ENCODE results near the gene DEPP1.

Gene DEPP1

DNA sequence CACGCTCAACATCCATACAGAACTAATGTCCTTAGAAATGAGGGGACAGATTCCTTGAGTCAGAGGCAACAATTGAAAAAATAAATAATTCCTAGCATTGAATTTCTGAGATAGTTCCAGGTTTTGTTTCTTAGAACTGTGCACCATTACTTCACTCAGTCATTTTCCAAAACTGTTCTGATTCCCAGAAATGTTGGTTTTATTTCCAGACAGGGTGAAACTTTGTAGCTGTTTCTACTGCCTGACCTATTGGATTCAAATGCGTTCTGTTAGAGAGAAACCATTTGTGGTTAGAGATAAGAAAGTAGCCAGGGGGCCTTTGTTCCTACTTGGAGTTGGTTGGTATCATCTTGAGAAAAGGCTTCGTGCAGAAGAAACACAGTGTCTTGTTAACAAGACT, 8.1 kb upstream of the DEPP1 start:
- H3K36me3 ChIP-seq (ENCODE audit: low read depth) = no peaks in the 10 kb centered on the region
- no peak overlapping the region for H3K27ac ChIP-seq (ENCODE audit: poor library complexity, severe bottlenecking)
- peaks cover 7% of the 10 kb centered on the region for H3K4me1 ChIP-seq (ENCODE audit: insufficient read depth, poor library complexity, severe bottlenecking)
- ATAC-seq (ENCODE audit: low read depth) (no peak), DNase-seq (ENCODE audit: low spot score) (no peak)
- no peaks in the 10 kb centered on the region for H3K27me3 ChIP-seq (ENCODE audit: insufficient read depth, poor library complexity, severe bottlenecking)
- H3K9me3 ChIP-seq (ENCODE audit: severe bottlenecking) = no peaks in the 10 kb centered on the region
- TF ChIP-seq, protein P1, sequence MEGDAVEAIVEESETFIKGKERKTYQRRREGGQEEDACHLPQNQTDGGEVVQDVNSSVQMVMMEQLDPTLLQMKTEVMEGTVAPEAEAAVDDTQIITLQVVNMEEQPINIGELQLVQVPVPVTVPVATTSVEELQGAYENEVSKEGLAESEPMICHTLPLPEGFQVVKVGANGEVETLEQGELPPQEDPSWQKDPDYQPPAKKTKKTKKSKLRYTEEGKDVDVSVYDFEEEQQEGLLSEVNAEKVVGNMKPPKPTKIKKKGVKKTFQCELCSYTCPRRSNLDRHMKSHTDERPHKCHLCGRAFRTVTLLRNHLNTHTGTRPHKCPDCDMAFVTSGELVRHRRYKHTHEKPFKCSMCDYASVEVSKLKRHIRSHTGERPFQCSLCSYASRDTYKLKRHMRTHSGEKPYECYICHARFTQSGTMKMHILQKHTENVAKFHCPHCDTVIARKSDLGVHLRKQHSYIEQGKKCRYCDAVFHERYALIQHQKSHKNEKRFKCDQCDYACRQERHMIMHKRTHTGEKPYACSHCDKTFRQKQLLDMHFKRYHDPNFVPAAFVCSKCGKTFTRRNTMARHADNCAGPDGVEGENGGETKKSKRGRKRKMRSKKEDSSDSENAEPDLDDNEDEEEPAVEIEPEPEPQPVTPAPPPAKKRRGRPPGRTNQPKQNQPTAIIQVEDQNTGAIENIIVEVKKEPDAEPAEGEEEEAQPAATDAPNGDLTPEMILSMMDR (IDR thresholded peaks at IDR 0.05; ENCODE audit: poor library complexity, severe bottlenecking) = no peak
- no peak overlapping the region for H3K4me3 ChIP-seq (ENCODE audit: severe bottlenecking)

GRCh38 chr10:44986179-44986578, 7.6 kb upstream of the DEPP1 start:
- no peak for ATAC-seq (ENCODE audit: low read depth)

GRCh38 chr10:44985175-44985681, 6.6 kb upstream of the DEPP1 start:
- ATAC-seq (ENCODE audit: low read depth) (no peak), DNase-seq (ENCODE audit: low spot score) (no peak)
- no peaks in the 10 kb centered on the region for H3K27me3 ChIP-seq (ENCODE audit: insufficient read depth, poor library complexity, severe bottlenecking)
- H3K4me1 ChIP-seq (ENCODE audit: insufficient read depth, poor library complexity, severe bottlenecking) = peaks cover 21% of the 10 kb centered on the region
- H3K4me3 ChIP-seq (ENCODE audit: severe bottlenecking) = no peak overlapping the region
- H3K9me3 ChIP-seq (ENCODE audit: severe bottlenecking) = no peaks in the 10 kb centered on the region
- TF ChIP-seq, protein P1 (IDR thresholded peaks at IDR 0.05; ENCODE audit: poor library complexity, severe bottlenecking) = no peak
- H3K27ac ChIP-seq (ENCODE audit: poor library complexity, severe bottlenecking) = no peak overlapping the region
- H3K36me3 ChIP-seq (ENCODE audit: low read depth) = no peaks in the 10 kb centered on the region

More at GRCh38 chr10:44986179-44986578, 7.6 kb upstream of the DEPP1 start:
- Histone ChIP-seq H3K36me3 (ENCODE audit: low read depth) (no peaks in the 10 kb centered on the region), H3K9me3 (ENCODE audit: severe bottlenecking) (no peaks in the 10 kb centered on the region), H3K27ac (ENCODE audit: poor library complexity, severe bottlenecking) (no peak overlapping the region), H3K4me3 (ENCODE audit: severe bottlenecking) (no peak overlapping the region), H3K4me1 (ENCODE audit: insufficient read depth, poor library complexity, severe bottlenecking) (peaks cover 12% of the 10 kb centered on the region), H3K27me3 (ENCODE audit: insufficient read depth, poor library complexity, severe bottlenecking) (no peaks in the 10 kb centered on the region)
- DNase-seq (ENCODE audit: low spot score) = no peak
- TF ChIP-seq, protein P1 (IDR thresholded peaks at IDR 0.05; ENCODE audit: poor library complexity, severe bottlenecking) = no peak

DNA sequence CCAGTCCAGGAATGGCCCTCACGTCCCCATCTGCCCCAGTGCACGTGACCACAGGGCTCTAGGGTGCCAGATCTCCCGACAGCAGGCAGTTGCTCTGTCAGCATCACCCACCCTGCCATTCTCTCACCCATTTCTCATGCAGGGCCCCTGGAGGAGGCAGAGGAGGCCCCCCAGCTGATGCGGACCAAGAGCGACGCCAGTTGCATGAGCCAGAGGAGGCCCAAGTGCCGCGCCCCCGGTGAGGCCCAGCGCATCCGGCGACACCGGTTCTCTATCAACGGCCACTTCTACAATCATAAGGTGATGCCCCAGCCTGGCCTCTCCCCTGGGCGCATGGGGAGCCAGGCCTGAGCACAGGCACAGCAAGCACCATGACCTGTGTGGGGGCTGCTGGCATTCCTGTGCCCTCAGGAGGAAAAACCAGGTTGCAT, 6.1 kb upstream of the DEPP1 start:
- Histone ChIP-seq H3K4me1 (ENCODE audit: insufficient read depth, poor library complexity, severe bottlenecking) (peaks cover 27% of the 10 kb centered on the region), H3K4me3 (ENCODE audit: severe bottlenecking) (no peak overlapping the region), H3K27me3 (ENCODE audit: insufficient read depth, poor library complexity, severe bottlenecking) (no peaks in the 10 kb centered on the region), H3K9me3 (ENCODE audit: severe bottlenecking) (no peaks in the 10 kb centered on the region), H3K36me3 (ENCODE audit: low read depth) (no peaks in the 10 kb centered on the region), H3K27ac (ENCODE audit: poor library complexity, severe bottlenecking) (no peak overlapping the region)
- no peak for DNase-seq (ENCODE audit: low spot score)
- no peak for ATAC-seq (ENCODE audit: low read depth)
- TF ChIP-seq, protein P1 (IDR thresholded peaks at IDR 0.05; ENCODE audit: poor library complexity, severe bottlenecking) = no peak

DNA sequence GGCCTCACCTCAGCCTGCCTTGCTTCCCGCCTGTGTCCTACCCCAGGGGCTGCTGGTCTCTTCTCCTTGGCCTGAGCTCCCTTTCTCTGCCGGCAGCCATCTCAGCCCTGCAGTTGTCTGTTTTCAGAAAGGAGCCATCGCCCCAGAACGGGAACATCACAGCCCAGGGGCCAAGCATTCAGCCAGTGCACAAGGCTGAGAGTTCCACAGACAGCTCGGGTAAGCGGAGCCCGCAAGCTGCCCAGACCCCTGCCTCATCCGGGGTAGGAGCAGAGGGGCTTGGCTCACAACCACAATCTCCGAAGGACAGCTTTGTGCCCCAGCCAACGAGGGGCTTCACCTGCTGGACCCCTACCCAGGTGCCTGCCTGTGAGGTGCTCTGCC, 5.3 kb upstream of the DEPP1 start:
- no peaks in the 10 kb centered on the region for H3K36me3 ChIP-seq (ENCODE audit: low read depth)
- no peaks in the 10 kb centered on the region for H3K9me3 ChIP-seq (ENCODE audit: severe bottlenecking)
- ATAC-seq (ENCODE audit: low read depth) (no peak), DNase-seq (ENCODE audit: low spot score) (no peak)
- H3K27me3 ChIP-seq (ENCODE audit: insufficient read depth, poor library complexity, severe bottlenecking) = no peaks in the 10 kb centered on the region
- no peak overlapping the region for H3K4me3 ChIP-seq (ENCODE audit: severe bottlenecking)
- TF ChIP-seq, protein P1 (IDR thresholded peaks at IDR 0.05; ENCODE audit: poor library complexity, severe bottlenecking) = no peak
- no peak overlapping the region for H3K27ac ChIP-seq (ENCODE audit: poor library complexity, severe bottlenecking)
- H3K4me1 ChIP-seq (ENCODE audit: insufficient read depth, poor library complexity, severe bottlenecking) = peaks cover 35% of the 10 kb centered on the region
